Neuronal stem cell (in vitro differentiated cells): ENCODE data around the gene AREL1.

Experiments
- DNase-seq: peaks from one replicate; pipeline ENCODE4 v3.0.0-alpha.2; 2013; ENCODE audit warnings: low spot score
- H2AFZ ChIP-seq: one replicate; pipeline ENCODE4 v1.6.1; 2013; ENCODE audit warnings: mild to moderate bottlenecking, low read length, inconsistent platforms
- H2AK5ac ChIP-seq: 2 replicates; pipeline ENCODE4 v1.6.1; 2013; ENCODE audit warnings: low read depth, mild to moderate bottlenecking, inconsistent platforms, low read length, moderate library complexity, mixed read lengths
- H2BK120ac ChIP-seq: 2 replicates; pipeline ENCODE4 v1.6.1; 2013; ENCODE audit warnings: low read depth, mild to moderate bottlenecking, inconsistent platforms, low read length, moderate library complexity, mixed read lengths
- H2BK12ac ChIP-seq: one replicate; pipeline ENCODE4 v1.6.1; 2013; ENCODE audit warnings: low read length, inconsistent platforms
- H2BK15ac ChIP-seq: 2 replicates; pipeline ENCODE4 v1.6.1; 2013; ENCODE audit warnings: mild to moderate bottlenecking, low read length, inconsistent platforms, mixed read lengths
- H2BK5ac ChIP-seq: one replicate; pipeline ENCODE4 v1.6.1; 2013; ENCODE audit warnings: inconsistent platforms, mild to moderate bottlenecking, low read length, moderate library complexity
- H3K14ac ChIP-seq: one replicate; pipeline ENCODE4 v1.6.1; 2013; ENCODE audit warnings: low read length, inconsistent platforms
- H3K18ac ChIP-seq: 2 replicates; pipeline ENCODE4 v1.6.1; 2013; ENCODE audit warnings: low read length, inconsistent platforms
- H3K23ac ChIP-seq: 2 replicates; pipeline ENCODE4 v1.6.1; 2013; ENCODE audit warnings: low read depth, mild to moderate bottlenecking, mixed read lengths, low read length, inconsistent platforms; ENCODE audit not compliant: poor library complexity
- H3K27ac ChIP-seq: replicated peaks from 3 replicates; pipeline ENCODE4 v1.5.1; 2013; ENCODE audit warnings: low read length, inconsistent platforms
- H3K27me3 ChIP-seq, 3 experiments: 2 replicates each; pipeline ENCODE4 v1.6.1; 2013; ENCODE audit warnings: low read length in 3 of 3, mild to moderate bottlenecking in 2 of 3, inconsistent platforms in 1 of 3, low read depth in 1 of 3, mixed read lengths in 1 of 3, moderate library complexity in 1 of 3; ENCODE audit not compliant: control insufficient read depth in 3 of 3, insufficient read depth in 3 of 3
- H3K36me3 ChIP-seq, 2 donors: replicated peaks in 1 of 2; 2 replicates each; pipeline ENCODE4 v1.6.1; 2013; ENCODE audit warnings: low read length in 2 of 2; ENCODE audit not compliant: control insufficient read depth in 2 of 2, insufficient read depth in 2 of 2
- H3K4ac ChIP-seq: 2 replicates; pipeline ENCODE4 v1.6.1; 2013; ENCODE audit warnings: inconsistent platforms, mild to moderate bottlenecking, low read length, moderate library complexity
- H3K4me1 ChIP-seq, 2 donors: 1 replicate in 1 of 2; 2 replicates in 1 of 2; pipeline ENCODE4 v1.6.1; 2013; ENCODE audit warnings: low read length in 2 of 2, low read depth in 1 of 2; ENCODE audit not compliant: control insufficient read depth in 2 of 2, insufficient read depth in 1 of 2
- H3K4me2 ChIP-seq: one replicate; pipeline ENCODE4 v1.6.1; 2013; ENCODE audit warnings: mild to moderate bottlenecking, low read length, inconsistent platforms; ENCODE audit not compliant: insufficient read depth, poor library complexity, severe bottlenecking
- H3K4me3 ChIP-seq, 2 donors: 2 replicates each; pipeline ENCODE4 v1.5.1; 2013; ENCODE audit warnings: low read length in 2 of 2, mild to moderate bottlenecking in 2 of 2, inconsistent platforms in 1 of 2, moderate library complexity in 1 of 2
- H3K79me1 ChIP-seq: one replicate; pipeline ENCODE4 v1.6.1; 2013; ENCODE audit warnings: low read depth, mild to moderate bottlenecking, inconsistent platforms, low read length, moderate library complexity
- H3K9ac ChIP-seq: one replicate; pipeline ENCODE4 v1.6.1; 2013; ENCODE audit warnings: mild to moderate bottlenecking, low read depth, low read length, inconsistent platforms; ENCODE audit not compliant: poor library complexity
- H3K9me3 ChIP-seq, 2 donors: replicated peaks in 1 of 2; 2 replicates each; pipeline versions ENCODE3 to v1.6.1; 2013; ENCODE audit warnings: low read length in 2 of 2, mild to moderate bottlenecking in 2 of 2, inconsistent platforms in 1 of 2, low read depth in 1 of 2, mixed read lengths in 1 of 2, moderate library complexity in 1 of 2; ENCODE audit not compliant: control insufficient read depth in 2 of 2, insufficient read depth in 1 of 2
- H4K8ac ChIP-seq: one replicate; pipeline ENCODE4 v1.6.1; 2013; ENCODE audit warnings: low read depth, mild to moderate bottlenecking, inconsistent platforms, low read length, moderate library complexity
- H4K91ac ChIP-seq: one replicate; pipeline ENCODE4 v1.6.1; 2013; ENCODE audit warnings: low read length, low read depth, mild to moderate bottlenecking, inconsistent platforms; ENCODE audit not compliant: poor library complexity
- WGBS, 2 donors: extraction: QIAGEN DNeasy Blood & Tissue Kit; methylation state at CpG; one replicate each; pipeline ENCODE4 v1.1.7; 2013; ENCODE audit warnings: missing lambda C conversion rate in 2 of 2, mixed read lengths in 1 of 2; ENCODE audit not compliant: insufficient read length in 2 of 2, insufficient replicate concordance in 1 of 2; ENCODE audit errors: extremely low coverage in 2 of 2; 5-methylcytosine and 5-hydroxymethylcytosine counted together

The AREL1 gene

GRCh38 chr14:74660167-74660566 is 52.7 kb downstream of the AREL1 start:
- no peaks in the 10 kb centered on the region for H3K9me3 ChIP-seq
- H2AFZ ChIP-seq, result no peak overlapping the region
- H3K27me3 ChIP-seq, result no peaks in the 10 kb centered on the region
- no peak overlapping the region for H2BK15ac ChIP-seq
- H3K9ac ChIP-seq, result no peak overlapping the region
- H3K14ac ChIP-seq, result no peak overlapping the region
- no peak overlapping the region for H3K4ac ChIP-seq
- H3K23ac ChIP-seq, result no peak overlapping the region
- no peak overlapping the region for H3K27ac ChIP-seq
- H3K36me3 ChIP-seq, result peaks cover 18 to 77% of the 10 kb centered on the region in 2 donors
- no peak overlapping the region for H2BK5ac ChIP-seq
- H2BK12ac ChIP-seq, result no peak overlapping the region
- H3K4me1 ChIP-seq, result no peaks in the 10 kb centered on the region
- no peak overlapping the region for H3K18ac ChIP-seq
- H3K79me1 ChIP-seq, result no peaks in the 10 kb centered on the region
- H2BK120ac ChIP-seq, result no peak overlapping the region
- H4K91ac ChIP-seq, result no peak overlapping the region
- DNase-seq, result no peak
- H4K8ac ChIP-seq, result no peak overlapping the region
- no peak overlapping the region for H3K4me3 ChIP-seq
- WGBS, 2 donors, result no CpG with 5 or more reads among the region's 3 CpGs
- no peak overlapping the region for H3K4me2 ChIP-seq
- no peak overlapping the region for H2AK5ac ChIP-seq

GRCh38 chr14:74658535-74659131 is 54.2 kb downstream of the AREL1 start:
- H3K23ac ChIP-seq, result no peak overlapping the region
- H3K27ac ChIP-seq, result no peak overlapping the region
- H3K4ac ChIP-seq, result no peak overlapping the region
- no peak overlapping the region for H4K8ac ChIP-seq
- WGBS, 2 donors, result no CpG with 5 or more reads among the region's 1 CpG
- H3K9ac ChIP-seq, result no peak overlapping the region
- H3K4me1 ChIP-seq, result no peaks in the 10 kb centered on the region
- H3K36me3 ChIP-seq, result peaks cover 13 to 65% of the 10 kb centered on the region in 2 donors
- H2BK12ac ChIP-seq, result no peak overlapping the region
- no peak overlapping the region for H3K4me3 ChIP-seq
- no peaks in the 10 kb centered on the region for H3K27me3 ChIP-seq
- H3K4me2 ChIP-seq, result no peak overlapping the region
- H4K91ac ChIP-seq, result no peak overlapping the region
- no peak overlapping the region for H2BK120ac ChIP-seq
- no peaks in the 10 kb centered on the region for H3K79me1 ChIP-seq
- no peak overlapping the region for H2AFZ ChIP-seq
- no peak overlapping the region for H2BK5ac ChIP-seq
- H2AK5ac ChIP-seq, result no peak overlapping the region
- no peaks in the 10 kb centered on the region for H3K9me3 ChIP-seq
- no peak overlapping the region for H2BK15ac ChIP-seq
- H3K18ac ChIP-seq, result no peak overlapping the region
- no peak overlapping the region for H3K14ac ChIP-seq
- no peak for DNase-seq

- Histone ChIP-seq H3K23ac (no peak overlapping the region), H3K14ac (no peak overlapping the region), H2BK5ac (no peak overlapping the region), H3K18ac (no peak overlapping the region), H3K9ac (no peak overlapping the region), H2BK15ac (no peak overlapping the region), H2AK5ac (no peak overlapping the region), H4K8ac (no peak overlapping the region), H3K4ac (no peak overlapping the region), H3K27me3 (no peaks in the 10 kb centered on the region), H3K4me1 (no peaks in the 10 kb centered on the region), H3K79me1 (no peaks in the 10 kb centered on the region), H2BK12ac (no peak overlapping the region), H4K91ac (no peak overlapping the region), H2BK120ac (no peak overlapping the region), H3K4me3 (no peak overlapping the region), H3K9me3 (no peaks in the 10 kb centered on the region), H3K27ac (no peak overlapping the region), H3K4me2 (no peak overlapping the region), H3K36me3 (peaks cover 4 to 51% of the 10 kb centered on the region in 2 donors), H2AFZ (no peak overlapping the region)
- DNase-seq, result no peak
- no CpG with 5 or more reads among the region's 3 CpGs for WGBS, 2 donors
Observed at GRCh38 chr14:74656964-74657363, 55.9 kb downstream of the AREL1 start.

- Histone ChIP-seq H4K91ac (no peak overlapping the region), H3K4me3 (no peak overlapping the region), H2AK5ac (no peak overlapping the region), H3K27ac (no peak overlapping the region), H2BK5ac (no peak overlapping the region), H2AFZ (no peak overlapping the region), H3K9me3 (no peaks in the 10 kb centered on the region), H4K8ac (no peak overlapping the region), H2BK12ac (no peak overlapping the region), H2BK120ac (no peak overlapping the region), H3K18ac (no peak overlapping the region), H3K4me2 (no peak overlapping the region), H3K23ac (no peak overlapping the region), H3K9ac (no peak overlapping the region), H3K4me1 (no peaks in the 10 kb centered on the region), H3K14ac (no peak overlapping the region), H3K4ac (no peak overlapping the region), H2BK15ac (no peak overlapping the region), H3K27me3 (no peaks in the 10 kb centered on the region), H3K79me1 (no peaks in the 10 kb centered on the region), H3K36me3 (peaks cover under 1 to 39% of the 10 kb centered on the region in 2 donors)
- WGBS, 2 donors, result no CpG with 5 or more reads among the region's 2 CpGs
- no peak for DNase-seq
Observed at GRCh38 chr14:74655599-74656395, 57.1 kb downstream of the AREL1 start.
